Psoas muscle (tissue), 8 donors: ENCODE results near the gene SIM1. TPM values are rescaled to one million over a fixed set of nuclear protein-coding genes. Genes with fewer than 3 reads are reported as not detected.
"Not testable (repeated sequence)": the region's sequence is repeated elsewhere in the genome, so short reads cannot be mapped to it uniquely, and the experiment has no call there.

Experiments
- ATAC-seq, 4 donors: fragments of 200-7000 bp; cut with Tn5 transposase; one replicate each; pipeline ENCODE4 v1.9.1; 2020; ENCODE audit warnings: moderate library complexity in 3 of 4, mild to moderate bottlenecking in 2 of 4
- DNase-seq, 2 donors: peaks; one replicate each; pipeline ENCODE4 v3.0.0-alpha.2; 2020
- H3K27ac ChIP-seq: fragments of 200-600 bp; one replicate; pipeline ENCODE4 v1.8.0; 2022
- H3K27me3 ChIP-seq, 3 donors: fragments of 200-600 bp in 1 of 3; one replicate each; pipeline versions ENCODE4 v1.6.1 to v1.8.0; 2013 to 2022; ENCODE audit warnings: low read length in 2 of 3, mild to moderate bottlenecking in 2 of 3, moderate library complexity in 1 of 3; ENCODE audit not compliant: insufficient read depth in 3 of 3
- H3K36me3 ChIP-seq, 2 donors: fragments of 200-600 bp in 1 of 2; one replicate each; pipeline versions ENCODE4 v1.6.1 to v1.8.0; 2013 to 2022; ENCODE audit warnings: low read depth in 1 of 2, mild to moderate bottlenecking in 1 of 2, moderate library complexity in 1 of 2; ENCODE audit not compliant: insufficient read depth in 1 of 2
- H3K4me1 ChIP-seq: fragments of 200-600 bp; one replicate; pipeline ENCODE4 v1.8.0; 2022
- H3K4me3 ChIP-seq: fragments of 200-600 bp; one replicate; pipeline ENCODE4 v1.8.0; 2022; ENCODE audit warnings: mild to moderate bottlenecking
- H3K9me3 ChIP-seq: fragments of 200-600 bp; one replicate; pipeline ENCODE4 v1.8.0; 2022
- CTCF ChIP-seq: fragments of 200-600 bp; IDR thresholded peaks from one replicate; pipeline ENCODE4 v1.8.0; 2022; ENCODE audit warnings: antibody characterized with exemption
- WGBS, 3 donors: extraction: QIAGEN DNeasy Blood & Tissue Kit; methylation state at CpG; one replicate each; pipeline versions ENCODE4 v1.1.6 to v1.1.7; 2013; 5-methylcytosine and 5-hydroxymethylcytosine counted together
- intact Hi-C, 2 donors: fragments of 100-400 bp; cut with DNase I; formaldehyde crosslinking; loops; one replicate each; pipeline versions ENCODE4 v1.11.0 to v1.14.2; 2022
- polyA plus RNA-seq, 3 donors: library from polyadenylated mRNA; stranded (reverse); fragments of 200-250 nt; gene quantifications; one replicate each; pipeline ENCODE4 v1.2.3, GENCODE V29; 2013
- total RNA-seq, 4 donors: library from RNA; stranded (reverse); fragmentation: NEBNext Ultra II Directional in 2 of 4; extraction: Animal tissue kit (Norgen Biotek cat#: 25700) in 2 of 4; gene quantifications; one replicate each; pipeline versions ENCODE4 v1.2.1 to v1.2.4, GENCODE V29; 2021 to 2023
- donor health status: healthy with polysubstance abuse.
- donor health status: DM: no; HTN: no; CAD: no; lungs with moderate emphysema.
- donor health status: Bipolar disorder and iron deficiency.
- donor health status: healthy.
- donor health status: DM: yes; HTN: yes; CAD: no.
- donor health status: DM: no; HTN: no; CAD: no.
- donor health status: DM: no; HTN: no; CAD: no.
- donor health status: DM: yes; HTN: yes; CAD: no.

Gene SIM1
- total and polyA plus RNA-seq, 7 donors, result 0.60 to 14.4 (median 4.7) TPM

GRCh38 chr6:100371591-100371990 is 93.1 kb downstream of the SIM1 start:
- no peaks in the 10 kb centered on the region for H3K9me3 ChIP-seq
- no peak for DNase-seq
- intact Hi-C loops, result no loop called here
- 91 to 98% (median 95%) methylated on average over 4 of the region's 4 CpGs for WGBS, 3 donors
- peaks cover 7% of the 10 kb centered on the region for H3K4me1 ChIP-seq
- ATAC-seq, result peak in 3 of 4 donors; percentile 28 to 73 (median 53)
- H3K27ac ChIP-seq, result no peak overlapping the region
- H3K4me3 ChIP-seq, result no peak overlapping the region
- no peaks in the 10 kb centered on the region for H3K27me3 ChIP-seq
- TF ChIP-seq CTCF, result no peak
- H3K36me3 ChIP-seq, result no peaks in the 10 kb centered on the region

- Histone ChIP-seq H3K4me1 (no peaks in the 10 kb centered on the region), H3K27ac (no peak overlapping the region), H3K27me3 (no peaks in the 10 kb centered on the region), H3K9me3 (no peaks in the 10 kb centered on the region), H3K36me3 (no peaks in the 10 kb centered on the region), H3K4me3 (no peak overlapping the region)
- no peak for TF ChIP-seq CTCF
- 39 to 70% (median 62%) methylated on average over 1 of the region's 1 CpG for WGBS, 3 donors
- DNase-seq, result no peak
- ATAC-seq, result no peak
- intact Hi-C loops, result no loop called here
Measured at GRCh38 chr6:100370265-100370664, 94.5 kb downstream of the SIM1 start.

- Histone ChIP-seq H3K27me3 (no peaks in the 10 kb centered on the region), H3K9me3 (no peaks in the 10 kb centered on the region), H3K4me1 (no peaks in the 10 kb centered on the region), H3K36me3 (no peaks in the 10 kb centered on the region), H3K4me3 (no peak overlapping the region), H3K27ac (no peak overlapping the region)
- WGBS, 3 donors, result 85 to 93% (median 92%) methylated on average over 5 of the region's 5 CpGs
- DNase-seq (no peak), ATAC-seq (no peak)
- no peak for TF ChIP-seq CTCF
- intact Hi-C loops, result no loop called here
Measured at GRCh38 chr6:100366419-100366818, 98.3 kb downstream of the SIM1 start.

- ATAC-seq (no peak), DNase-seq (no peak)
- intact Hi-C loops, result no loop called here
- Histone ChIP-seq H3K36me3 (no peaks in the 10 kb centered on the region), H3K27me3 (no peaks in the 10 kb centered on the region), H3K4me1 (no peaks in the 10 kb centered on the region), H3K4me3 (no peak overlapping the region), H3K9me3 (no peaks in the 10 kb centered on the region), H3K27ac (no peak overlapping the region)
- TF ChIP-seq CTCF, result no peak
- 56 to 75% (median 63%) methylated on average over 1 of the region's 1 CpG for WGBS, 3 donors
Measured at GRCh38 chr6:100363651-100364050, 101.1 kb downstream of the SIM1 start.

GRCh38 chr6:100354736-100355641 is 109.7 kb downstream of the SIM1 start:
- H3K9me3 ChIP-seq, H3K4me1 ChIP-seq, ATAC-seq, H3K27me3 ChIP-seq, H3K36me3 ChIP-seq, DNase-seq, H3K4me3 ChIP-seq, intact Hi-C loops, H3K27ac ChIP-seq: not testable (repeated sequence)
- 77 to 81% (median 81%) methylated on average over 33 to 34 of the region's 35 CpGs for WGBS, 3 donors
